Measurements from ENCODE around the gene TSPEAR. TPM values are rescaled to one million over a fixed set of nuclear protein-coding genes. Genes with fewer than 3 reads are reported as not detected.

The TSPEAR gene
- total and polyA plus RNA-seq, 2 donors from 2014 or later: 0.09 to 0.22 TPM

DNA sequence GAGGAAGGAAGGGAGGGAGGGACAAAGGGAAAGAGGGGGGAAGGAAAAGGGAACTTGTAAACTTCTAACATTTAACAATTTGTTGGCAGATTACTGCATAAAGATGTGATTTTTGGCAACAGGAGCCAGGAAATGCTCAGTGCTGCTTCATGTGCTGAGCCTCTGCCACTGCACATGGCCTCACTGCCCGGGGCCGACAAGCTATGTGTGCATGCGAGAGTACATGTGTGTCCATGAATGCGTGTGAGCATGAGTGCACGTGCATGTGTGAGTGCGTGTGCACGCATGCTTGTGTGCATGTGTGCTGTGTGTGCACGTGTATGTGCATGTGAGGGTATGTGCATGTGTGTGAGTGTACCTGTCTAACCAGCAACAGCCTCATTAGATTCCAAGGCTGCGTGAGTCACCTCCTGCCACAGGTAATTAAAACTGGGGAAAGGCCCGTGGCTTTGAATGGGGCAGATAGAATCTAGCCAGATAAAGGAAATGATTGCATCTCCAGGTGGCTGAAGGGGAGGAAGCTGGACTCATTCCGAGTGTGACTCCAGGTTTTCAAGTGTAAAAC lies 41.4 kb upstream of the TSPEAR start:
- FAIRE-seq: no peak
- TF ChIP-seq, protein P1, sequence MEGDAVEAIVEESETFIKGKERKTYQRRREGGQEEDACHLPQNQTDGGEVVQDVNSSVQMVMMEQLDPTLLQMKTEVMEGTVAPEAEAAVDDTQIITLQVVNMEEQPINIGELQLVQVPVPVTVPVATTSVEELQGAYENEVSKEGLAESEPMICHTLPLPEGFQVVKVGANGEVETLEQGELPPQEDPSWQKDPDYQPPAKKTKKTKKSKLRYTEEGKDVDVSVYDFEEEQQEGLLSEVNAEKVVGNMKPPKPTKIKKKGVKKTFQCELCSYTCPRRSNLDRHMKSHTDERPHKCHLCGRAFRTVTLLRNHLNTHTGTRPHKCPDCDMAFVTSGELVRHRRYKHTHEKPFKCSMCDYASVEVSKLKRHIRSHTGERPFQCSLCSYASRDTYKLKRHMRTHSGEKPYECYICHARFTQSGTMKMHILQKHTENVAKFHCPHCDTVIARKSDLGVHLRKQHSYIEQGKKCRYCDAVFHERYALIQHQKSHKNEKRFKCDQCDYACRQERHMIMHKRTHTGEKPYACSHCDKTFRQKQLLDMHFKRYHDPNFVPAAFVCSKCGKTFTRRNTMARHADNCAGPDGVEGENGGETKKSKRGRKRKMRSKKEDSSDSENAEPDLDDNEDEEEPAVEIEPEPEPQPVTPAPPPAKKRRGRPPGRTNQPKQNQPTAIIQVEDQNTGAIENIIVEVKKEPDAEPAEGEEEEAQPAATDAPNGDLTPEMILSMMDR (IDR thresholded peaks at IDR 0.05; ENCODE audit: borderline replicate concordance, extremely low read depth, insufficient read depth): no peak
- no peak overlapping the region for H3K27ac ChIP-seq (ENCODE audit: low read depth in 2 of 2, low read length in 2 of 2)
- H3K27me3 ChIP-seq (ENCODE audit: control insufficient read depth, insufficient read depth, low read length): no peaks in the 10 kb centered on the region
- H3K9me3 ChIP-seq (ENCODE audit: control insufficient read depth in 2 of 3, insufficient read depth in 1 of 3, low read length in 3 of 3): peaks cover 0 to 2% (median 0%) of the 10 kb centered on the region in 3 donors
- no peak overlapping the region for H3K9ac ChIP-seq (ENCODE audit: low read length in 3 of 3)
- peaks cover 0 to 7% (median 0%) of the 10 kb centered on the region in 3 donors for H3K4me1 ChIP-seq (ENCODE audit: control insufficient read depth in 2 of 3, insufficient read depth in 2 of 3, low read depth in 1 of 3, low read length in 3 of 3)
- intact Hi-C loops (cut with DNase I): no loop called here
- H3K4me3 ChIP-seq (ENCODE audit: low read length in 3 of 3): no peak overlapping the region
- no peaks in the 10 kb centered on the region for H3K36me3 ChIP-seq (ENCODE audit: control insufficient read depth in 2 of 3, insufficient read depth in 3 of 3, low read length in 3 of 3)
- peak in 3 of 5 donors; percentile 35 to 68 (median 53) for DNase-seq

DNA sequence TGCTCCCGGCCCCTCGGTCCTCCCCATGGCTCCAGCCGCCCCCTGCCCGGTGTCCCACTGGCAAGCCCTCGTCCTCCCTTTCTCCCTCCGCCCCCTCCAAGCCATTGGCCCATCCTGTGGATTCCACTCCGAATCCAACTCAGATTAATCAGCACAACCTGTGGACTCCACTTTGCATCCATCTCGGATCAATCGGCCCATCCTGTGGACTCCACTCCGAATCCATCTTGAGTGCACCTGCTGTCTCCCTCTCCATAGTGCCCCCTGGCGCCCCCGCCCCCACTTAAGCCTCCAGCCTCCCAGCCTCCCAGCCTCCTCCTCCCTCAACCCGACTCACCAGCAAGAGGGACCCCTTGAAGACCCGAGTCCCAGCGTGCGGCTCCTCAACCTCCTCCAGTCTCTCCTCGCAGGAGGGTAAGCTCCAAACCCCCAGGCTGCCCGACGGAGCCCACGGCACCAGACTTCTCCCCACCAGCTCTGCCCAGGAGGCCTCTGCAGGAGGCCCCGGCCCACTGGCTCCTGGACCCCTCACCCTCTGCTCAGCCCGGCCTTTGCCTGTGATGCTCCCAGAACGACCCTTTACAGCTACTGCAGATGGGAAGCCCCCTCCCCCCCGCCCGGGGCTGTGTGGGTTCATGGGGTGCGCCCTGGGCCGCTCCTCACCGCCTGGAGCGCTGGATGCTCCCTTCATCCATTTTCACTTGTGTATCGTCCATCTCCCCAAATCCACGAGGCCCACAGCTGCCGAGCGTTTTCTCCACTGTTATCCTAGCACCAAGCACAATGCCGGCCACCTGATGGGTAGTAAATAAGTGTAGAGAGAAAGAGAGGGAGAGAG lies 40.6 kb upstream of the TSPEAR start:
- DNase-seq: peak in 1 of 5 donors; percentile 42
- no peak for FAIRE-seq
- no peaks in the 10 kb centered on the region for H3K27me3 ChIP-seq (ENCODE audit: control insufficient read depth, insufficient read depth, low read length)
- intact Hi-C loops (cut with DNase I): no loop called here
- no peak overlapping the region for H3K4me3 ChIP-seq (ENCODE audit: low read length in 3 of 3)
- H3K9me3 ChIP-seq (ENCODE audit: control insufficient read depth in 2 of 3, insufficient read depth in 1 of 3, low read length in 3 of 3): peaks cover 0 to 2% (median 0%) of the 10 kb centered on the region in 3 donors
- peaks cover 0 to 7% (median 0%) of the 10 kb centered on the region in 3 donors for H3K4me1 ChIP-seq (ENCODE audit: control insufficient read depth in 2 of 3, insufficient read depth in 2 of 3, low read depth in 1 of 3, low read length in 3 of 3)
- no peak overlapping the region for H3K27ac ChIP-seq (ENCODE audit: low read depth in 2 of 2, low read length in 2 of 2)
- H3K9ac ChIP-seq (ENCODE audit: low read length in 3 of 3): no peak overlapping the region
- no peaks in the 10 kb centered on the region for H3K36me3 ChIP-seq (ENCODE audit: control insufficient read depth in 2 of 3, insufficient read depth in 3 of 3, low read length in 3 of 3)
- TF ChIP-seq, protein P1 (IDR thresholded peaks at IDR 0.05; ENCODE audit: borderline replicate concordance, extremely low read depth, insufficient read depth): no peak

DNA sequence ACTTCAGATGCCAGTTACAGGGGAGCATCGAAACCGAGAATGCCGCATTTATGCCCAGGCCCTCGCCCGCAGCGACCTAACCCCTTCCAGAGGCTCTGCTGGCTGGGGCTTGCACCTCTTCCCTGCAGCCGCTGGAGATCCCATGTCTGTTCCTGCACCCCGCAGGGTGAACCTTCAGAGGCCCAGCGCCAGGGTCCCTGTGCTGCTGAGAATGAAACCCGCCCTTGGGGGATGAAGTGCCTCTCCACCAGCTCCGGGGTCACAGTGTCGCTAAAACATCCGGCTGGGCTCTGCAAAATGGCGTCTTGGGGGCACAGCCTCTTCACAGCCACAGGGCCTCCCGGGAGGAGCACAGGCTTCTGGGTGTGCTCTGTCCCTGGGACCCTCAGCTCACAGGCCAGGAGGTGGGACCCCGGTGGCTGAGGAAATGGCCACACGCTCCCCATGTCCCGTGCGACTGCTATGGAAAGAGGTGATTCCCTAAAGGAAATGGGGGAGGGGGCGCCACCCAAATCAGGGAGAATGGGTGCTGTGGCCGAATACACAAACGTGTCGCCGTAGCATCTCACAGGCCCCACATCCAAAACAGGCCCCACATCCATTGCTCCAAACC lies 39.9 kb upstream of the TSPEAR start:
- Histone ChIP-seq H3K9ac (ENCODE audit: low read length in 3 of 3) (no peak overlapping the region), H3K4me3 (ENCODE audit: low read length in 3 of 3) (no peak overlapping the region), H3K9me3 (ENCODE audit: control insufficient read depth in 2 of 3, insufficient read depth in 1 of 3, low read length in 3 of 3) (peaks cover 0 to 2% (median 0%) of the 10 kb centered on the region in 3 donors), H3K27me3 (ENCODE audit: control insufficient read depth, insufficient read depth, low read length) (no peaks in the 10 kb centered on the region), H3K4me1 (ENCODE audit: control insufficient read depth in 2 of 3, insufficient read depth in 2 of 3, low read depth in 1 of 3, low read length in 3 of 3) (peaks cover 0 to 7% (median 0%) of the 10 kb centered on the region in 3 donors), H3K27ac (ENCODE audit: low read depth in 2 of 2, low read length in 2 of 2) (no peak overlapping the region), H3K36me3 (ENCODE audit: control insufficient read depth in 2 of 3, insufficient read depth in 3 of 3, low read length in 3 of 3) (no peaks in the 10 kb centered on the region)
- intact Hi-C loops (cut with DNase I): no loop called here
- no peak for FAIRE-seq
- TF ChIP-seq, protein P1 (IDR thresholded peaks at IDR 0.05; ENCODE audit: borderline replicate concordance, extremely low read depth, insufficient read depth): no peak
- peak in 2 of 5 donors; percentile 20 to 75 for DNase-seq

All from kidney (tissue), 14 donors.